Activated naive CD4-positive, alpha-beta T cell treated with anti-CD3 and anti-CD28 coated beads, Interleukin-2, amount 50 U/mL, for 24 hours (primary cell): ENCODE measurements around the gene RAPGEF1.

Source experiments
- H3K27ac Mint-ChIP-seq: one replicate; pipeline ENCODE4 v1.8.0; 2021; ENCODE audit warnings: mild to moderate bottlenecking, mixed read lengths
- H3K27me3 Mint-ChIP-seq: one replicate; pipeline ENCODE4 v1.8.0; 2021; ENCODE audit warnings: mixed read lengths
- H3K36me3 Mint-ChIP-seq: one replicate; pipeline ENCODE4 v1.8.0; 2021; ENCODE audit warnings: mixed read lengths
- H3K4me1 Mint-ChIP-seq: one replicate; pipeline ENCODE4 v1.8.0; 2021; ENCODE audit warnings: mixed read lengths
- H3K4me3 Mint-ChIP-seq: one replicate; pipeline ENCODE4 v1.8.0; 2021; ENCODE audit warnings: mild to moderate bottlenecking, mixed read lengths
- H3K9me3 Mint-ChIP-seq: one replicate; pipeline ENCODE4 v1.8.0; 2021; ENCODE audit warnings: mixed read lengths

The RAPGEF1 gene

GRCh38 chr9:131619680-131620079, 120.2 kb downstream of the RAPGEF1 start:
- no peaks in the 10 kb centered on the region for H3K9me3 Mint-ChIP-seq
- peaks cover 9% of the 10 kb centered on the region for H3K4me1 Mint-ChIP-seq
- H3K36me3 Mint-ChIP-seq = peaks cover 12% of the 10 kb centered on the region
- H3K27me3 Mint-ChIP-seq = no peaks in the 10 kb centered on the region
- H3K4me3 Mint-ChIP-seq = no peak overlapping the region
- H3K27ac Mint-ChIP-seq = no peak overlapping the region

DNA sequence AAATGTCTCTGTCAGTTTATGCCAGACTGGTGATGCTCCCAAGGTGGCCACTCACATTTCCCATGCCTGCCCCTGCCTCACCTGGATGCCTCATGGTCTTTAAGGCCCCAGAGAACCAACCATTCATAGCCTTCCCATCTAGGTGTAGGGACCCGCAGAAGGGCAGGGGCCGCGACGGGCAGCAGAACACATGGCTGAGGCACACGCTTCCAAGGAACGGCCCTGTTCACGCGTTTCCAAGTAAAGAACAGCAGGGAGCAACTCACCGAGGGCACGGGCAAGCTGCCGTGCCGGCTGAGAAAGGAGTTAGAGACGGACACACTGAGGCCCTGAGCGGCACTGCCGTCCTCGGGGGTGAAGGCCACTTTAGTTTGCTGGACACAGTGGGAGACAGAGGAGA, 121.1 kb downstream of the RAPGEF1 start:
- Mint-ChIP-seq H3K4me3 (no peak overlapping the region), H3K27ac (no peak overlapping the region)

DNA sequence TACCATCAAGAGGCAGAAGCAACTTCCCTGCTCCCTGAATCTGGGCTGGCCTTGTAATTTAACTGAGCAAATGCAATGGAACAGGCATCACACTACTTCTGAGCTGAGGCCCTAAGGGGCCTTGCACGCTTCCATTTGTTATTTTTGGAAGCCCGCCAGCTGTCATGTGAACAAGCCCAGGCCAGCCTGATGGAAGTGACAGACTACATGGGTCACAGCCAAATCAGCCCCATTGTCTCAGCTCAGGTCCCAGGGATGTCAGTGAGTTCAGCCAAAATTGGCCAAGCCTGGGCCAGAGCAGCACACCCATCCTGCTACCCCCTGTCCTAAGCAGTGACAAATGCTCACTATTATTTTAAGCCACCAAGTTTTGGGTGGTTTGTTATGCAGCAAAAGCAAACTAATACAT, 121.8 kb downstream of the RAPGEF1 start:
- no peaks in the 10 kb centered on the region for H3K9me3 Mint-ChIP-seq
- H3K27me3 Mint-ChIP-seq = no peaks in the 10 kb centered on the region
- H3K4me1 Mint-ChIP-seq = peaks cover 9% of the 10 kb centered on the region
- no peak overlapping the region for H3K4me3 Mint-ChIP-seq
- no peak overlapping the region for H3K27ac Mint-ChIP-seq
- peaks cover 12% of the 10 kb centered on the region for H3K36me3 Mint-ChIP-seq

More for the DNA sequence above, 121.1 kb downstream of the RAPGEF1 start:
- Mint-ChIP-seq H3K4me1 (peaks cover 9% of the 10 kb centered on the region), H3K9me3 (no peaks in the 10 kb centered on the region), H3K27me3 (no peaks in the 10 kb centered on the region), H3K36me3 (peaks cover 12% of the 10 kb centered on the region)

- Mint-ChIP-seq H3K27ac (no peak overlapping the region), H3K36me3 (peaks cover 12% of the 10 kb centered on the region), H3K9me3 (no peaks in the 10 kb centered on the region), H3K4me1 (peaks cover 9% of the 10 kb centered on the region), H3K27me3 (no peaks in the 10 kb centered on the region), H3K4me3 (no peak overlapping the region)
Measured at GRCh38 chr9:131617611-131618010, 122.3 kb downstream of the RAPGEF1 start.

DNA sequence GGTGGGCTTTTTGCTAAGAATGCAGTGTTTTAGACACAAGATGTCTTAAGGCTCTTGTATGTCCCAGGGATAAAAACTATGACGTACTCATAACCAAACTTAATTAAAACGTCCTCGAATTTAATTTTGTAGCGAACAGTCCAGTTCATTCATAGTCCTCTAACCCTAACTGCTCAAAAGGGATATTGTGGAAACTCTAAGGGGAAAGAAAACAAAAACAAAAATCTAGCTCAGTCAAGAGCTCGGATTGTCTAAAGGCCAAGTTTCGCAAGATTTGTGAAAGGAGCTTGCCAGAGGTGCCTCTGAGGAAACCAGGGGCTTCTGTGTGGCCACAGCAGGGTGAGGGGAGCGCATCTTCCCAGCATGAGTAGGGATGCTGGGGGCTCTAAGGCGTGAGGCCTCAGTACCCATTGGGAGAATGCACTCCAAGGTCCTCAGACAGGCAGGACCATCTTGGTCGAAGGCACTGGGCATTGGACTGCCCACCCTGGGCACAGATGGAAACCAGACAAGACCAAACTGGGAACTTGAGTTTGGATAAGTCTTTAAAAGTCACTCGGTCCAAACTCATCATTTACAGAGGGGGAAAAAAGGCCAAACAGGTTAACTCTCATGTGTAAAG, 122.8 kb downstream of the RAPGEF1 start:
- peaks cover 13% of the 10 kb centered on the region for H3K36me3 Mint-ChIP-seq
- no peaks in the 10 kb centered on the region for H3K27me3 Mint-ChIP-seq
- H3K27ac Mint-ChIP-seq = no peak overlapping the region
- H3K4me1 Mint-ChIP-seq = peaks cover 9% of the 10 kb centered on the region
- H3K9me3 Mint-ChIP-seq = no peaks in the 10 kb centered on the region
- no peak overlapping the region for H3K4me3 Mint-ChIP-seq

GRCh38 chr9:131614340-131614915, 125.4 kb downstream of the RAPGEF1 start:
- Mint-ChIP-seq H3K4me3 (no peak overlapping the region), H3K36me3 (peaks cover 8% of the 10 kb centered on the region), H3K4me1 (peaks cover 6% of the 10 kb centered on the region), H3K9me3 (no peaks in the 10 kb centered on the region), H3K27ac (no peak overlapping the region), H3K27me3 (no peaks in the 10 kb centered on the region)

DNA sequence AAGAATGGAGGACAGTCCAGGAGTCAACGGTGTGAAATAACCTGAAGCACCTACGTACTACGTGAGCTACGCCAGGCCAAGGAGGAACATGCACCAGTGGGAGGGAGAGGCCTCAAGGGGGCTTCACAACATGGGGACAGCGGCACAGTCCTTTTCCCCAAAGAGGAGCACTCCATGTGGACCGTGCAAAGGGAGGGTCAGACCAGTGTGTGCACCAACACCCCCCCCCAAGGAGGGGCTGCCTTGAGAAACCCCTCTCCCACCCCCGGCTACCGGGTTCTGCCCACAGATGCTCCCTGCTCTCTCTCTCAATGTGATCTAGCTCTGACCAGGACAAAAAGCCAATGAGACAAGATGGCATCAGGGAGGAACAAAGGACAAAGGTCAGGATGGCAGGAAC, 126.0 kb downstream of the RAPGEF1 start:
- H3K27ac Mint-ChIP-seq = no peak overlapping the region
- H3K4me3 Mint-ChIP-seq = no peak overlapping the region
- peaks cover 8% of the 10 kb centered on the region for H3K36me3 Mint-ChIP-seq
- peaks cover 6% of the 10 kb centered on the region for H3K4me1 Mint-ChIP-seq
- no peaks in the 10 kb centered on the region for H3K27me3 Mint-ChIP-seq
- H3K9me3 Mint-ChIP-seq = no peaks in the 10 kb centered on the region

DNA sequence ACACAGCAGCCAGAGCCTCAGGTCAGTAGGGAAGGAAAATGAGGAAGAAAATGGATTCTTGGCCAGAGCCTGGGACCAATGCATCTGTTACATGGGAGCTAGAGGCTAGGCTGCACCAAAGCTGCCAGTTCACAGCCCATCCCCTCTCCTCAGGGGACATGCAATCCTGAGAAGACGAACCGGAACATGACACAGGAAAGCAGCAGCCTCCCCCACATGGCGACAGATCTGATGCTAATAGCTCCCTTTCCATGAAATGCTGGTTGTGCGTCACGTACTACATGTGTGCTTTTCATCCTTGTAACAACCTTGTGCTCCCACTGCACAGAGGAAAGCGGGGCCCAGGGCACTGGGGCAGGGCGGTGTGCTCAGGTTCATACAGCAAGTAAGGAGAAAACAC, 127.0 kb downstream of the RAPGEF1 start:
- peaks cover 6% of the 10 kb centered on the region for H3K4me1 Mint-ChIP-seq
- H3K4me3 Mint-ChIP-seq = no peak overlapping the region
- peak overlapping the region; percentile 9 for H3K27ac Mint-ChIP-seq
- H3K9me3 Mint-ChIP-seq = no peaks in the 10 kb centered on the region
- H3K27me3 Mint-ChIP-seq = no peaks in the 10 kb centered on the region
- H3K36me3 Mint-ChIP-seq = peaks cover 5% of the 10 kb centered on the region

- H3K4me1 Mint-ChIP-seq = peaks cover 6% of the 10 kb centered on the region
- no peak overlapping the region for H3K4me3 Mint-ChIP-seq
- H3K36me3 Mint-ChIP-seq = peaks cover 7% of the 10 kb centered on the region
- H3K27me3 Mint-ChIP-seq = no peaks in the 10 kb centered on the region
- peak overlapping the region; percentile 81 for H3K27ac Mint-ChIP-seq
- H3K9me3 Mint-ChIP-seq = no peaks in the 10 kb centered on the region
Measured at GRCh38 chr9:131611586-131612315, 128.1 kb downstream of the RAPGEF1 start.

- H3K27me3 Mint-ChIP-seq = no peaks in the 10 kb centered on the region
- no peak overlapping the region for H3K27ac Mint-ChIP-seq
- H3K36me3 Mint-ChIP-seq = peaks cover 6% of the 10 kb centered on the region
- no peak overlapping the region for H3K4me3 Mint-ChIP-seq
- H3K9me3 Mint-ChIP-seq = no peaks in the 10 kb centered on the region
- peaks cover 6% of the 10 kb centered on the region for H3K4me1 Mint-ChIP-seq
Measured at GRCh38 chr9:131610231-131610761, 129.6 kb downstream of the RAPGEF1 start.

DNA sequence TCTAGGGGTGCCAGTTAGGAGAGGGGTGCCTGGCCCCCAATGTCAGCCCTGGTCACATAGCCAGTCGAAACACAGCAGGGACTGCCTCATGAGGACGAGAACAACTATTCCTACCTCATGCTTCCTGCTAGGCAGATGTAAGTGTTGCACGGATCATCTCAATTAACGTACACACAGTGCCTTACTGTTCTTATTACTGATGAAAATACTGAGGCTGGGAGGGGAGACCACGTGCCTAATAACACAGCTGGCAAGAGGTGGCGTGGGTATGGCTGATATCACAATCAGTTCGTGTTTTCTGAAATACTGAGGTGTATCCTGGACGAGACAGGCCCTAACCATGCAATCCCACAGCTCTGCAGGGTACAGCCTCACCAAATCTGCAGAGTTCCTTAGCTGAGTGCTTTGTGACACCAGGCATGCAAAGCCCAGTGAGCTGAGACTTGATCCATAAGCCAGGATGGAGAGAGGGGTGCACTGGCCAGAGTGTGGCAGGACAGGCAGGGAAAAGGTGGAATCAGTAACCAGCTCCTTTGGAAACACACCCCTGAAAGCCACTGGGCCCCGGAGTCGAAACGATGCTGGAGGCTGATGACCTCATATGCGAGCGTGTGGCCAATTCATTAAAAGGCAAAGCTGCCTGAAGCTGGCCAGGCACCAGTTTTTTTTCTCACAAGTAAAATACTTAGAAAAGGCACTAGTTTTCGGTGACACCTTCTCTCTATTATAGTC, 130.6 kb downstream of the RAPGEF1 start:
- Mint-ChIP-seq H3K9me3 (no peaks in the 10 kb centered on the region), H3K27me3 (no peaks in the 10 kb centered on the region), H3K36me3 (peaks cover 6% of the 10 kb centered on the region), H3K27ac (no peak overlapping the region), H3K4me1 (peaks cover 6% of the 10 kb centered on the region), H3K4me3 (no peak overlapping the region)

- H3K36me3 Mint-ChIP-seq = peaks cover 6% of the 10 kb centered on the region
- no peak overlapping the region for H3K4me3 Mint-ChIP-seq
- H3K27me3 Mint-ChIP-seq = no peaks in the 10 kb centered on the region
- H3K27ac Mint-ChIP-seq = no peak overlapping the region
- no peaks in the 10 kb centered on the region for H3K9me3 Mint-ChIP-seq
- peaks cover 6% of the 10 kb centered on the region for H3K4me1 Mint-ChIP-seq
Measured at GRCh38 chr9:131608493-131609037, 131.3 kb downstream of the RAPGEF1 start.

GRCh38 chr9:131607591-131607990, 132.3 kb downstream of the RAPGEF1 start:
- H3K4me1 Mint-ChIP-seq = peaks cover 6% of the 10 kb centered on the region
- H3K27me3 Mint-ChIP-seq = no peaks in the 10 kb centered on the region
- H3K9me3 Mint-ChIP-seq = no peaks in the 10 kb centered on the region
- peak overlapping the region; percentile 13 for H3K27ac Mint-ChIP-seq
- no peak overlapping the region for H3K4me3 Mint-ChIP-seq
- H3K36me3 Mint-ChIP-seq = peaks cover 6% of the 10 kb centered on the region

- Mint-ChIP-seq H3K36me3 (peaks cover 5% of the 10 kb centered on the region), H3K27me3 (no peaks in the 10 kb centered on the region), H3K4me1 (peaks cover 5% of the 10 kb centered on the region), H3K4me3 (no peak overlapping the region), H3K9me3 (no peaks in the 10 kb centered on the region), H3K27ac (peak overlapping the region; percentile 8)
Measured at GRCh38 chr9:131606896-131607567, 132.8 kb downstream of the RAPGEF1 start.
